HCT116 (cell line): ENCODE measurements around the gene SIGMAR1.

Source experiments
- JUND ChIP-seq: IDR thresholded peaks from 2 replicates; pipeline ENCODE4 v1.6.1; 2012
- POLR2A ChIP-seq: IDR thresholded peaks from 2 replicates; pipeline ENCODE4 v1.7.0; 2011; ENCODE audit warnings: borderline replicate concordance; ENCODE audit not compliant: insufficient read depth, insufficient read length; ENCODE audit errors: extremely low read depth
- SP1 ChIP-seq: IDR thresholded peaks from 2 replicates; pipeline ENCODE4 v1.6.1; 2012; ENCODE audit warnings: low read depth

DNA sequence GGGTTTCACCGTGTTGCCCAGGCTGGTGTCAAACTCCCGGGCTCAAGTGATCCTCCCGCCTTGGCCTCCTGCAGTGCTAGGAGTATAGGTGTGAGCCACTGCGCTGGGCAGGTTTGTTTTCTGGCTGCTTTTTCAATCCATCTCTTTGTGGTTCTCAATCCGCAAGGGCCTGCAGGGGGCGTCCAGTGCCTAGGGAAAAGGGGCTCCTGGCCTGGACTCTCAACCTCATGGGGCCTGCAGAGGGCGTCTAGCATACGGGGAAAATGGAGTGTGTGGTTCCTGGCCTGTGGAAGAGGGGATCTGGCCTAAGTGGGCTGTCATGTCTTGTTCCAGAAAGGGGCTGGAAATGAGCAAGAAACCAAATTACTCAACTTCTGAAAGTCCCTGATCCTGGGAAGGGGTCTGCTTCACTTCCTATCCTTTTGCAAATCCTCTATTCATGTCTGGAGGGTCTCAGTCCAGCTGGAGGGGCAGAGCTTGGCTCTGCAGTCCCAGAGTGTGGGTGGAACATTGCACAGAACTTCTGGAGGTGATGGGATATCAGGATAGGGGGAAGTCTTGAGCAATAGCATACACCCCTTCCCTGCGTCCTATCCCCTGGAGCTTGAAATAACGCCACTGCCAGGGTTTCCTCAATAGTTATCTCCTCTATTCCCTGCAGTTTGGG lies 37.6 kb upstream of the SIGMAR1 start:
- TF ChIP-seq JUND (no peak), SP1 (no peak), POLR2A (no peak)
